GM19328 (cell line): ENCODE data around the gene CABLES2.

Experiments used
- ATAC-seq: cut with Tn5 transposase; IDR thresholded peaks from one replicate; pipeline ENCODE4 v1.9.1; 2021; ENCODE audit warnings: mild to moderate bottlenecking, moderate library complexity; ENCODE audit not compliant: unreplicated experiment

The CABLES2 gene

GRCh38 chr20:62372042-62372993 lies 34.8 kb downstream of the CABLES2 start:
- no peak for ATAC-seq

- ATAC-seq: no peak
These were observed 35.5 kb downstream of the CABLES2 start for GRCh38 chr20:62371588-62372041.

- ATAC-seq: no peak
These were observed 36.1 kb downstream of the CABLES2 start for GRCh38 chr20:62370807-62371587.

- no peak for ATAC-seq
These were observed 36.8 kb downstream of the CABLES2 start for GRCh38 chr20:62370115-62370806.

DNA sequence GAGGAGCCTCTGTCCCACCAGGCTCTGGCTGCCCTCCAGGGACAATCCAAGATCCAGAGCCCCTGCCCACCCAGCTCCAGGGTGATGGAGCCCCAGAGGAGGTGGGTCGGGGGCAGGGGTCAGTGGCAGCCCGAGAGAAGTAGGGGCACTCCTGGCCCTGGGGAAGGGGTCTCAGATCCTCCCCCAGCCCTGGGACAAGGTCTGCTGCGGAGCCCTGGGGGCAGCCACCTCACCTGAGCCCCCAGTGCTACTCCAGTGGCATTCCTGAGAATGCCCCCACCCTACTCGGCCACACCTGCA lies 37.3 kb downstream of the CABLES2 start:
- no peak for ATAC-seq

DNA sequence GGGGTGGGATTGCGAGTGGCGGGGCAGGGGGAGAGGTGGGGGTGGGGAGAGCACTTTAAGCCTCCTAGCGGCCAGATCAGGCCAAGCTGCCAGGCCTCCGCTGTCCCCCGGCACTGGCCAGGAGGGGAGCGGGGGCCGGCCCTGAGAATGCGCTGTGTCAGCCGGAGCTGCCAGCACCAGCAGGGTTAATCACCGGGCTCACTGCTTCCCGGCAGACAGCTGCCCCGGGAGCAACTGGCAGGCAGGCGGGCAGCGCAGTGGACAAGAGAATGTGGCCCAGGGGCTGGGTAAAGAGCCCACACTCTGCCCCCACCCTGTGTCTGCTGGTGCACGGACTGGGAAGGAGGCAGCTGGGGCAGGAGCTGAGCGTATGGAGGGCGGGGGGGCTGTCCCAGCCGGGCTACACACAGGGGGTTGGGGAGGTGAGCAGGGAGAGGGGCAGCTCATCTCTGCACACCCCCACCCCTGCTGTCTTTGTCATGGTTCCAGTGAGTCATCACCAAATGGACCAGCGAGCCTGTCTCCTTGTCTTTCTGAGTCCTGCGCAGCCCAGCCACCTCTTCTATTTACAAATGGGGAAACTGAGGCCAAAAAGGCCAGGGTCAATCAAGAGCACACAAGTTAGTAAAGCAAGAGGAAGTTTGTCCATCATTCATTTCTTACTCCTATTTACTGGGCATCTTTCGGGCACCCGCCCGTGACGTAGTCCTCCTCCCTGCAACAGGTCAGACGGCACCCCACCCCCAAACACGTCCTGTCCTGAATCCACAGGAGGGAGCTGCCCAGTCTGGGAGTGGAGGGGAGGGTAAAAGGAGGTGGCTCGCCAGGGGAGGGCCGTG lies 37.9 kb downstream of the CABLES2 start:
- ATAC-seq: no peak

- ATAC-seq: no peak
These were observed 38.6 kb downstream of the CABLES2 start for GRCh38 chr20:62368392-62368975.

DNA sequence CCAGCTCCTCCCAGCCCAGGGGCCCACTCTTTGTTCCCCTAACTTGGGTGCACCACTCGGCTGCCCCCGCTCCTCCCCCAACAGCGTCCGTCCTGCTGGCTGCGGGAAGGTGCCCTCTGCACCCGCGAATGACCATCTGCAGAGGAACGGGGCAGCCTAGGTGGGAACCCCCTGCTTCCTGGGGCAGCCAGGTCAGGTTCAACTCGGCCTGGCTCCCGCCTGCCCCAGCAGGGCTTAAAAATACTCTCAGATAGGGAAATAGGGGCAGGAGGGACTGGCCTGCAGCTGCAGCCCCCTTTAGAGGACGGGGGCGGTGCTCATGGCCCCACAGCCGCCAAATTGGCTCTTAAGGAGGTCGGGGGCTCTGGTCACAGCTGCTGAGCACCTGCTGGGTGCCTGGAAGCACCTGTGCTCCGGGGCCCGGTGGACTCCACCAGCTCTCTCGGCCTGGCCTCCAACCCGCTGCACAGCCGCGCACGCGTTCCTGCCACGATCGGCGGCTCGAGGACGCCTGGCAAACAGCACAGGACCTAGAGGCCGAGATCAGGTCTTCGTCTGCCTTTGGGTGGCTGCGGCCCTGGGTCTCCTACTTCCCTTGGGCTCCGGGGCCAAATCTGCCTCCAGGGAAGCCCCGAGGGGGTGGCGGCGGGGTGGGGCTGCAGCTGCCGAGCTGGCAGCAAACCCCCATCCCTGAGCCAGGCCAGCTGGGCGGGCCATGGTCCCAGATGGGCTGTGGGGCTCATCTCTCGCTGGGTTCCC lies 39.3 kb downstream of the CABLES2 start:
- ATAC-seq: no peak

- ATAC-seq: no peak
These were observed 39.9 kb downstream of the CABLES2 start, which contains the start of gene LAMA5 for GRCh38 chr20:62367136-62367632. Gene LAMA5 (minus strand): TSS chr20:62367312. CDS start chr20:62367245, 67 bp downstream.

GRCh38 chr20:62366370-62367135 lies 40.5 kb downstream of the CABLES2 start:
- no peak for ATAC-seq

DNA sequence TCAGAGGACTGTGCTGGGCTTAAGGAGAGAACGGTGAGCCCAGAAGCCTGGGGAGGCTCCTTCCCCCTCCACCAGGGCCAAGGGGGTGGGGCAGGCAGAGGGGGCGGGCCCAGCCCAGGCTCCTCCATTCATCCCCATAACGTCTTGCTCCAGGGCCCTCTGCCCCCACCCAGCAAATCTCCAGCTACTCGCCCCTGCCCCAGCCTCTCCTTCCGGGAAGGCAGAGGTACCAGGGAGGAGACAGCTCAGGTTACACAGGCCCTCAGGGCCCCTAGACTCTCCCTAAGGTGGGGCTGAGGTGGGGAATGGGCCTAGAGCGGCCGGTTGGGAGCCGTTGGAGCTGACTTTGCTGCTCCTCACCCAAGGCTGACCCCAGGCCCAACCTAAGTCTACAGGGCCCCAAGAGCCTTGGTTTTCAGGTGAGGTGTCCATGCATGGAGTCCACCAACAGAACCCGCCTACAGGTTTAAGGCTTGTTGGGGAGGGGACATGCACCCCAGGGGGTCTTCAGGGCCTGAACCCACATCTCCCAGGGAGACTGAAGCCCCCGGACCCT lies 41.2 kb downstream of the CABLES2 start:
- ATAC-seq: no peak

DNA sequence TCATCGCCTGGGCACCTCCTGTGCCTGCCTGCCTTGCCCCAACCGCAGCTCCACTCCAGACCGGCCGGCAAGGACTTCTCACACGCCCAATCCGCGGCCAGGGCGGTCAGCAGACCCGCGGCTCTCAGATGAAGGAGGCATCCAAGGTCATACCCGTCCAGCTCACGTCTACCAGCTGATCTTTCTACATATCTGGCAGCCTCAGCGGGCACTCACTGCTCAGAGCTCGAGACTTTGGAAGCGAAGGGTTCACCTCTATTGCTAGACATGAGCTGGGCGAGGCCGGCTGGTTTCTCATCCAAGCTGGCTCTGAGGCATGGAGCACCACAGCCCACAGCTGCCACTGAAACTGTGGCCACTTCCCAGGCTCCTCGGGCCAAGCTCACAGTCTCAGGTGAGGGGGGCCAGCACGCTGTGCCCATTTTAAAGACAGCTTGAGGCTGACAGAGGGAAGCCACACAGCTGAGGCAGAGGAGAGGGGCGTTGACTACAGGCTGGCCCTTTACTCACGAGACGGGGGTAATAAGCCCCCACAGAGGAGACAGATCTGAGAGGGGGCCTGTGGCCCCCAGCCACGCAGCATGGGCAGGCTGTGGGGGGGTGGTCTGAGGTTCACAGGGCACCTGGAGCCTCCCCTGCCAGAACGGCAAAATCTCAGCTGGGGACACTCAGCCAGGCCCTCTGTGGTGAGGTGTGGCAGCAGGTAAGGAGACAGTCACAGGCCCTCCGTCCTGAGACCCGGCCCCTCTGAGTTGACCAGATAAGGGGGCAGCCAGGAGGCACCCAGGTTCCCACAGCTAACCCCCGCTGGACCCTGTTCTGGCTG lies 42.0 kb downstream of the CABLES2 start:
- no peak for ATAC-seq

- ATAC-seq: no peak
These were observed 42.9 kb downstream of the CABLES2 start for GRCh38 chr20:62363920-62364851.

GRCh38 chr20:62362991-62363919 lies 43.8 kb downstream of the CABLES2 start:
- ATAC-seq: no peak

DNA sequence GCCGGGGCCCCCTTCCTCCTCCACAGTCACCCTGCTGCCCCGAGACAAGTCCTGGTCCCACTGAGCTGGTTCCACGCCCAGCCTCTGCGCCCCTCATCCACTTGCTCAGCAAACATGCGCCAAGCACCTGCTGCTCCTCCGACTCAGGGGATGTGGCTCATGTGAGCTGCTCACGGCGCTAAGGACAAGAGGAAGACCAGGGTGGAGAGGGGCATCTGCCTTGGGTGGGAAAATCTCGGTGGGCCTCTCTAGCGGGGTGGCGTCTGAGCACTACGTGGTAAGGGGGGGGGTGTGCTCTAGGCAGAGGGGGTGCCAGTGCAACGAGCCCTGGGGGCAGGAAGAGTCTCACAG lies 44.5 kb downstream of the CABLES2 start:
- ATAC-seq: no peak
